ENCODE measurements around the gene SNAPC4. TPM values are rescaled to one million over a fixed set of nuclear protein-coding genes. Genes with fewer than 3 reads are reported as not detected.
A peak's percentile ranks its signal among the peaks of the same experiment; 100 is the strongest.

The SNAPC4 gene
- total and polyA plus RNA-seq, 12 donors, result 3.0 to 8.3 (median 4.7) TPM

GRCh38 chr9:136376457-136376856 is 23.5 kb downstream of the SNAPC4 start:
- TF ChIP-seq, protein P1, sequence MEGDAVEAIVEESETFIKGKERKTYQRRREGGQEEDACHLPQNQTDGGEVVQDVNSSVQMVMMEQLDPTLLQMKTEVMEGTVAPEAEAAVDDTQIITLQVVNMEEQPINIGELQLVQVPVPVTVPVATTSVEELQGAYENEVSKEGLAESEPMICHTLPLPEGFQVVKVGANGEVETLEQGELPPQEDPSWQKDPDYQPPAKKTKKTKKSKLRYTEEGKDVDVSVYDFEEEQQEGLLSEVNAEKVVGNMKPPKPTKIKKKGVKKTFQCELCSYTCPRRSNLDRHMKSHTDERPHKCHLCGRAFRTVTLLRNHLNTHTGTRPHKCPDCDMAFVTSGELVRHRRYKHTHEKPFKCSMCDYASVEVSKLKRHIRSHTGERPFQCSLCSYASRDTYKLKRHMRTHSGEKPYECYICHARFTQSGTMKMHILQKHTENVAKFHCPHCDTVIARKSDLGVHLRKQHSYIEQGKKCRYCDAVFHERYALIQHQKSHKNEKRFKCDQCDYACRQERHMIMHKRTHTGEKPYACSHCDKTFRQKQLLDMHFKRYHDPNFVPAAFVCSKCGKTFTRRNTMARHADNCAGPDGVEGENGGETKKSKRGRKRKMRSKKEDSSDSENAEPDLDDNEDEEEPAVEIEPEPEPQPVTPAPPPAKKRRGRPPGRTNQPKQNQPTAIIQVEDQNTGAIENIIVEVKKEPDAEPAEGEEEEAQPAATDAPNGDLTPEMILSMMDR (IDR thresholded peaks at IDR 0.05), result no peak
- Histone ChIP-seq H3K4me3 (no peak overlapping the region), H3K27ac (no peak overlapping the region), H3K9me3 (no peaks in the 10 kb centered on the region), H3K36me3 (peaks cover 0 to 42% (median 2%) of the 10 kb centered on the region in 9 donors), H3K4me1 (peaks cover 0 to 32% (median 8%) of the 10 kb centered on the region in 9 donors), H3K27me3 (no peaks in the 10 kb centered on the region)
- intact Hi-C loops (cut with DNase I), result no loop called here
- WGBS, 2 donors, result 68 to 79% methylated on average over 8 of the region's 8 CpGs
- DNase-seq (no peak), ATAC-seq (no peak)

- no peak overlapping the region for H3K4me3 ChIP-seq
- intact Hi-C loops (cut with DNase I), result no loop called here
- H3K27ac ChIP-seq, result no peak overlapping the region
- H3K9me3 ChIP-seq, result no peaks in the 10 kb centered on the region
- no peak for DNase-seq
- H3K27me3 ChIP-seq, result no peaks in the 10 kb centered on the region
- TF ChIP-seq, protein P1 (IDR thresholded peaks at IDR 0.05), result no peak
- peaks cover 0 to 32% (median 6%) of the 10 kb centered on the region in 9 donors for H3K4me1 ChIP-seq
- 93 to 95% methylated on average over 12 of the region's 12 CpGs for WGBS, 2 donors
- H3K36me3 ChIP-seq, result peaks cover 0 to 33% (median 0%) of the 10 kb centered on the region in 9 donors
- ATAC-seq, result no peak
Observed at GRCh38 chr9:136375096-136375495, 24.9 kb downstream of the SNAPC4 start.

- Histone ChIP-seq H3K4me3 (no peak overlapping the region), H3K9me3 (no peaks in the 10 kb centered on the region), H3K4me1 (peaks cover 0 to 32% (median 6%) of the 10 kb centered on the region in 9 donors), H3K36me3 (peaks cover 0 to 32% (median 0%) of the 10 kb centered on the region in 9 donors), H3K27ac (no peak overlapping the region), H3K27me3 (no peaks in the 10 kb centered on the region)
- WGBS, 2 donors, result 91% methylated on average over 14 of the region's 14 CpGs
- ATAC-seq (no peak), DNase-seq (no peak)
- intact Hi-C loops (cut with DNase I), result no loop called here
- TF ChIP-seq, protein P1 (IDR thresholded peaks at IDR 0.05), result no peak
Observed at GRCh38 chr9:136374183-136374575, 25.8 kb downstream of the SNAPC4 start.

- TF ChIP-seq, protein P1 (IDR thresholded peaks at IDR 0.05), result no peak
- intact Hi-C loops (cut with DNase I), result no loop called here
- Histone ChIP-seq H3K36me3 (peaks cover 0 to 25% (median 0%) of the 10 kb centered on the region in 9 donors), H3K27me3 (no peaks in the 10 kb centered on the region), H3K4me1 (peaks cover 0 to 32% (median 6%) of the 10 kb centered on the region in 9 donors), H3K9me3 (no peaks in the 10 kb centered on the region), H3K27ac (peak within 1 kb of the TSS in 1 of 10 donors; percentile 72), H3K4me3 (peak within 1 kb of the TSS in 7 of 10 donors; percentile 1 to 55 (median 29))
- WGBS, 2 donors, result 67 to 68% methylated on average over 27 of the region's 27 CpGs
- DNase-seq (no peak), ATAC-seq (peak in 7 of 8 donors; percentile 21 to 56 (median 38))
Observed at GRCh38 chr9:136373300-136374182, 26.4 kb downstream of the SNAPC4 start, which contains the start of gene CARD9. Gene CARD9, minus strand, starts transcription at chr9:136373669. Its CDS starts 1,591 bp downstream, at chr9:136372078.

All from heart right ventricle (tissue), 16 donors.